Measurements from ENCODE around the gene KRTAP9-7.

KRTAP9-7 gene

DNA sequence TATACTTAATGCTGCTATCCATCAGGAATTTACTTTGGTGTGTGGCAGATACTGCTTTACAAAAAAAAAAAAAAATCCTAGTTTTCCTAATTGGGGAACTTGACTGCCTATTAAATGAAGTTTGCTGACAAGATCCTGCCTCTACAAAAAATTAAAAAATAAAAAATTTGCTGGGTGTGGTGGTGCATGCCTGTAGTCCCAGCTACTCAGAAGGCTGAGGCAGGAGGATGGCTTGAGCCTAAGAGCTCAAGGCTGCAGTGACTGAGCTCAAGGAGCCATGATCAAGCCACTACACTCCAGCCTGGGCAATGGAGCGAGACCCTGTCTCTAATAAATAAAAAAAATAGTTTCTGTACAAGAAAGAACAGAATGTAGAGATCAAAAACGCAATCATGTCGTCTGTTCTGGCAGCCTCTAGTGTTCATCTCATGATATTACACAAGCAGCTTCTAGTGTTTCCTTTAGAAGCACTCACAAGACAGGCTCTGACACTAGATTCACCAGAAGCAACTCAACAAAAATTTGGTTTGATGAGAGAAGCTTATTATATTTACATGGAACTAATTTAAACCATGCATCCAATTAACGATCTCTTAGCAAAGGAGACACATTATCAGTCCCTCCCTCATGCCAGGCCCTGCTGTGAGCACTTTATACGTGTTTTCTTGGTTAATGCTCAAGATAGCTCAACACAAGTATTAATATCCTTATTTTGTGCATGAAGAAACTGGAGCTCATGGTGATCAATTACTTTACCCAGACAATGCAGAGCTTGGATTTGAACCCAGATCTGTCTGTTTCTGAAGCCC, 46.8 kb downstream of the KRTAP9-7 start:
- DNase-seq (ENCODE audit: low spot score): no peak

DNA sequence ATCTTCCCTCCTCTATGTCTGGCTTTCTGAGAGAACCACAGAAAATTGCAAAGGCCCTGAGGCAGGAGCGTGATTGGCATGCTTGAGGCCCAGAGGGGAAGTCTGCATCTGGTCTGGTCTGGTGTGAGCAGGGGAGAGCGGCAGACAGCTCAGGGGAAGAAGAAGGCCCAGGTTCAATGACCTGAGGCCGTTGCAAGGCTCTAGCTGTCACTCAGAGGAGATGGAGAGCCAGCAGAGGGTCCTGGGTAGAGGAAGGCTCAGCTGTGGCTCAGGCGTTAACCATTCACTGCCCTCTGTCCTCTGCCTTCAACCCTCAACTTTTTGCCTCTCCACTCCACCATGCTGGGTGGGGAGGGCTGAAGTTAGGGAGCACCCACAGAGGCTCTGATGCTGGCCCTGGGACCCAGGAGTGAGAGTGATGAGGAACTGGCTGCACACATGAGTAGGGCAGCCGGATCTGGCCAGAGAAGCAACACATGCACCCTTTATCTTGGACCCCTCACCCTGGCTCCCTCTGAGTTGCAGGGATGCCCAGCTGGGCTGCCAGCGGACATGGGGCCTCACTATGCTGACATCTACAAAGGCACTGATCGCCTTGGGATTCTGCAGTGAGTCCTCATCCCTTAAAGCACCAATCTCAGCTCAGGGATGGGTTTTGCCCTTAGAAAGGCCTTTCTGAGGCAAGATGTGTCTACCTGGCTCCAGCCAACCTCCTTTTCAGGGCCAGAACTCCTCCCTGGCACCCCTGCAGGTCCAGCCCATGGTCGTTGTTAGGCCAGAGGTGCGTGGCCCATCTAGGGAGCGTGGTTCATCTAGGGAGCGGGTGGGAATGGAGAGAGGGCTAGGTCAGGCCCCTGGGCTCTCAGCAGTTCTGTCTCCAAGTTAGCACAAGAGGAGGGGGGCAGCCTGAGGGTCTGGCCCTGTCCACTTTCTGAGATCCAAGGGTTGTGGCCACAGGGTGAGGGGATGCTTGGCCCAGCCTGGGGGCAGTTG, 47.7 kb downstream of the KRTAP9-7 start:
- DNase-seq (ENCODE audit: low spot score): no peak

DNA sequence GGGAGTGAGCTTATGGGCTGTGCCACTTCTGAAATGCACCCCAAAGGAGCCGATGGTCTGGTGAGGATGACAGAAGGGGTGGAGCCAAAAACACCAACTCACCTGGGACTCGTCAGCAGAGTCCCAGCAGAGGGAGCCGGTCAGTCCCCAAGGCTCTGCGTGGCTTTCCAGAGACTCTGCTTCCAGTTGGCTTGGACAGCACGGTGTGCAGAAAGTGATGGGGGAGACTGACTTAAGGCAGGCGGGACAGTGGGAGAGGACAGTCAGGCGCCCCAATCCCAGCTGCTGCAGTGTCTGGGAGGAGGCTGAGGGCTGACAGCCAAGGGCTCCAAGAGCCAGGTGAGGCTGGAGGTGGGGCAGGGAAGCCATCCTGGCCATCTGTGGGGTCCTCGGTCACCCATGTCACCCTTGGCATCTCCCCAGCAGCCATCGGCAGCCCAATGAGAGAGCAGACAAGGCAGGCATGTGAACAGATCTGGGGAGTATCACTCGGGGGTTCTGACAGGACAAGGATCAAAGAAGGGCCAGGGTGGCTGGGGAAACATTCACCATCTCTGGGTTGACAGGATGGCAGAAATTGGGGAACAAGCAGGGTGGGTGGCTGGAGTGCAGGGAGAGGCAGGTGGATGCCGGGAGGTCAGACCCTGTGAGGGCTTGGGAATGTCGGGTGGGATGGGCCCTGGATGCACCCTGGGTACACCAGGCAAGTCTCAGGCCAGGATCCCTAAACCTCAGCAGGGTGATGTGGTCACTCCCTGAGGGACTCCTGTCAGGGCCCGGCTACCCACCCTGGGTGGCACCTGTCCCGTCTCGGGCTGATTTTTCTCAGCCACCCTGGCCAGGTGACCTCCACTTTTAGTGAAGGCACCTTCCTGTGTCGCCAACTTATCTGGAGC, 48.9 kb downstream of the KRTAP9-7 start:
- no peak for DNase-seq (ENCODE audit: low spot score)

DNA sequence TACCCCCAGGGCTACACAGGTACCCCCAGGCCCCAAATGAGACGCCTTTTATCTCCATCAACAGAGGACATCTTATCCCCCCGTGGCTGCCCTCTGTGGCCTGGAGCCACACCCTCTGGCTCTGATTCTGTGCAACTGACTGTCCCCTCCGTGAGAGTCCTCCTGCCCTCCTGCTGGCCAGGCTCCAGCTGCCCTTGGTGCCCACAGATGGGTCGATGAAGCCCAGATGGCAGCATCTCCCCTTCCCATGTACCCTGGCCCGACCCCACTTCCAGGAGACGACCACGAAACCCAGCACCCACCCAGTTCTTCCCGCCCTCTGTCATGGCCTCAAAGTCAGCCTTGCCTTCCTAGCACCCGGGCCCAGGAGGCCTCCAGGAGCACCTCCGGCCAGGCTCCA, 49.6 kb downstream of the KRTAP9-7 start:
- DNase-seq (ENCODE audit: low spot score): no peak

DNA sequence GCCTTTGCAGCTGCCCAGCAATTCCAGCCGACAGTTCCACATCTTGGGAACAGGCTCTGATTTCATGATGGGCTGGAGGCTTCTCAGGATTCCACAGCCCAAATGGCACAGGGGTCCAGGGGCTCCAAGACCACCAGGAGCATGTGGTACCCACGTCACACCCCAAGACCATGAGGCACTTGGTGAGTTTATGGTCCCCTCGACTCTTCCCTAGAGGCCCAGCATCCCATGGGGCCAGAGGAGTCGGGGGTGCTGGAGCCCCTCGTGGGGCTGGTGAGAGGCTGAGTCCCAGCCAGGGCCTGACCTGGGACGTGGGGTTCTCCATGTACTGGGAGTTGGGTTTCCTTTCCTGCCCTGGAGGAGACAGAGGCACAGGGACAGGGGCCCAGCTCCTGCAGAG, 50.1 kb downstream of the KRTAP9-7 start:
- DNase-seq (ENCODE audit: low spot score): no peak
